H1 (cell line): ENCODE measurements around the gene INPP5F. TPM values are rescaled to one million over a fixed set of nuclear protein-coding genes. Genes with fewer than 3 reads are reported as not detected.

Experiments used
- BACH1 ChIP-seq: IDR thresholded peaks from 2 replicates; pipeline ENCODE4 v1.6.1; 2012; ENCODE audit warnings: low read length, improper control_type of control experiment
- CTBP2 ChIP-seq: IDR thresholded peaks from 2 replicates; pipeline ENCODE4 v1.7.0; 2011; ENCODE audit warnings: borderline replicate concordance, mild to moderate bottlenecking, moderate library complexity, mixed read lengths, low read length; ENCODE audit not compliant: insufficient read depth, insufficient read length
- EZH2 ChIP-seq: fragments of 200-600 bp; sonication (generic); IDR thresholded peaks from 2 replicates; pipeline ENCODE4 v1.7.1; 2012; ENCODE audit warnings: low read depth, mild to moderate bottlenecking, moderate library complexity, low read length, inconsistent platforms; ENCODE audit not compliant: severe bottlenecking
- KDM5A ChIP-seq: fragments of 200-600 bp; IDR thresholded peaks from 2 replicates; pipeline ENCODE4 v1.7.1; 2012; ENCODE audit warnings: mild to moderate bottlenecking, low read length, inconsistent platforms, mixed read lengths
- RBBP5 ChIP-seq: IDR thresholded peaks from 2 replicates; pipeline ENCODE4 v1.7.1; 2012; ENCODE audit warnings: low read depth, mild to moderate bottlenecking, inconsistent platforms, low read length, moderate library complexity, borderline replicate concordance
- SAP30 ChIP-seq: fragments of 300-600 bp; sonication (generic); IDR thresholded peaks from 2 replicates; pipeline ENCODE4 v1.7.1; 2012; ENCODE audit warnings: low read length, moderate library complexity, mild to moderate bottlenecking, inconsistent platforms; ENCODE audit not compliant: insufficient read depth, insufficient replicate concordance
- SIN3A ChIP-seq, 2 experiments: IDR thresholded peaks in 1 of 2; conservative IDR thresholded peaks in 1 of 2; 2 replicates each; pipeline ENCODE4 v1.6.1; 2011 to 2012; ENCODE audit warnings: low read length in 2 of 2, improper control_type of control experiment in 1 of 2, low read depth in 1 of 2, mild to moderate bottlenecking in 1 of 2
- SRF ChIP-seq: IDR thresholded peaks from 2 replicates; pipeline ENCODE4 v1.6.1; 2011; ENCODE audit warnings: mild to moderate bottlenecking, low read depth, low read length, moderate library complexity
- TBP ChIP-seq: IDR thresholded peaks from 2 replicates; pipeline ENCODE4 v1.6.1; 2011; ENCODE audit warnings: low read depth, low read length, improper control_type of control experiment
- polyA plus RNA-seq, 7 experiments: library from polyadenylated mRNA; depleted of rRNA in 3 of 7; stranded (reverse) in 5 of 7; unstranded in 2 of 7; fragments of >200 nt in 5 of 7; fragments of 200-250 nt in 2 of 7; gene quantifications; 1 replicate in 5 of 7; 2 replicates in 1 of 7; 4 replicates in 1 of 7; pipeline versions ENCODE4 v1.2.1 to v1.2.3, GENCODE V29; 2011 to 2013; ENCODE audit warnings: missing spikeins in 2 of 7, mixed read lengths in 2 of 7
- total RNA-seq: library from RNA; stranded (reverse); fragmentation: NEBNext Ultra II Directional; extraction: Animal tissue kit (Norgen Biotek cat#: 25700); gene quantifications from 2 replicates; pipeline ENCODE4 v1.2.1, GENCODE V29; 2021
- TF ChIP-seq, protein P1 (sequence below): fragments of 300-600 bp; sonication (generic); IDR thresholded peaks from 2 replicates; pipeline ENCODE4 v1.7.1; 2012; ENCODE audit warnings: low read length, moderate library complexity, mild to moderate bottlenecking, inconsistent platforms; ENCODE audit not compliant: insufficient replicate concordance

Gene INPP5F
- total and polyA plus RNA-seq, 2 of the 8 experiments (the other 6 are each of a cell fraction or from before 2014, with no cell fraction given), result 50.1 to 101 TPM

DNA sequence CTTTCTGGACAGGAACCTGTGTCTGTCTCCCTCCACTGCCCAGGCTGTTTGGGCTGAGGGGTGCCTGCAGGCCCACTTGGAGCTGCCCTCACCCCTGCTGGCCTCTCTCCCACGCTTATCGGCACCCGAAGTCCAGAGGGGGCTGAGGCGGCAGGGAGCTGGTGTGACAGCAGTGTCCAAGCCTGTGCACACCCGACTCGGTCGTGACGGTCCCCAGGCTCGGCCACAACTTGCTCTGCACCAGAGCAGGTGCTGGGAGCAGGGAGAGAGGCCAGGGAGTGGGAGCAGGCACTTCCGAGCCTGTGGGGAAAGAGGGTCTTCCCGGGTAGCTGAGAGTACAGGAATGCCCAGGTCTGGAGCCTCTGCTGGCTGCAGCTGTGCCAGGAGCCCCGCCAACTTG lies 23.0 kb downstream of the INPP5F start (continued):
- no peak for TF ChIP-seq RBBP5
- TF ChIP-seq SAP30, result no peak
- no peak for TF ChIP-seq SIN3A (conservative IDR thresholded peaks at IDR 0.05 in 1 of 2, IDR thresholded peaks at IDR 0.05 in 1 of 2; ENCODE audit: low read depth in 1 of 2, low read length in 2 of 2)
- TF ChIP-seq CTBP2, result no peak
- TF ChIP-seq EZH2, result no peak
- no peak for TF ChIP-seq KDM5A
- no peak for TF ChIP-seq TBP
- TF ChIP-seq SRF, result no peak
- TF ChIP-seq BACH1, result no peak
- TF ChIP-seq, protein P1, sequence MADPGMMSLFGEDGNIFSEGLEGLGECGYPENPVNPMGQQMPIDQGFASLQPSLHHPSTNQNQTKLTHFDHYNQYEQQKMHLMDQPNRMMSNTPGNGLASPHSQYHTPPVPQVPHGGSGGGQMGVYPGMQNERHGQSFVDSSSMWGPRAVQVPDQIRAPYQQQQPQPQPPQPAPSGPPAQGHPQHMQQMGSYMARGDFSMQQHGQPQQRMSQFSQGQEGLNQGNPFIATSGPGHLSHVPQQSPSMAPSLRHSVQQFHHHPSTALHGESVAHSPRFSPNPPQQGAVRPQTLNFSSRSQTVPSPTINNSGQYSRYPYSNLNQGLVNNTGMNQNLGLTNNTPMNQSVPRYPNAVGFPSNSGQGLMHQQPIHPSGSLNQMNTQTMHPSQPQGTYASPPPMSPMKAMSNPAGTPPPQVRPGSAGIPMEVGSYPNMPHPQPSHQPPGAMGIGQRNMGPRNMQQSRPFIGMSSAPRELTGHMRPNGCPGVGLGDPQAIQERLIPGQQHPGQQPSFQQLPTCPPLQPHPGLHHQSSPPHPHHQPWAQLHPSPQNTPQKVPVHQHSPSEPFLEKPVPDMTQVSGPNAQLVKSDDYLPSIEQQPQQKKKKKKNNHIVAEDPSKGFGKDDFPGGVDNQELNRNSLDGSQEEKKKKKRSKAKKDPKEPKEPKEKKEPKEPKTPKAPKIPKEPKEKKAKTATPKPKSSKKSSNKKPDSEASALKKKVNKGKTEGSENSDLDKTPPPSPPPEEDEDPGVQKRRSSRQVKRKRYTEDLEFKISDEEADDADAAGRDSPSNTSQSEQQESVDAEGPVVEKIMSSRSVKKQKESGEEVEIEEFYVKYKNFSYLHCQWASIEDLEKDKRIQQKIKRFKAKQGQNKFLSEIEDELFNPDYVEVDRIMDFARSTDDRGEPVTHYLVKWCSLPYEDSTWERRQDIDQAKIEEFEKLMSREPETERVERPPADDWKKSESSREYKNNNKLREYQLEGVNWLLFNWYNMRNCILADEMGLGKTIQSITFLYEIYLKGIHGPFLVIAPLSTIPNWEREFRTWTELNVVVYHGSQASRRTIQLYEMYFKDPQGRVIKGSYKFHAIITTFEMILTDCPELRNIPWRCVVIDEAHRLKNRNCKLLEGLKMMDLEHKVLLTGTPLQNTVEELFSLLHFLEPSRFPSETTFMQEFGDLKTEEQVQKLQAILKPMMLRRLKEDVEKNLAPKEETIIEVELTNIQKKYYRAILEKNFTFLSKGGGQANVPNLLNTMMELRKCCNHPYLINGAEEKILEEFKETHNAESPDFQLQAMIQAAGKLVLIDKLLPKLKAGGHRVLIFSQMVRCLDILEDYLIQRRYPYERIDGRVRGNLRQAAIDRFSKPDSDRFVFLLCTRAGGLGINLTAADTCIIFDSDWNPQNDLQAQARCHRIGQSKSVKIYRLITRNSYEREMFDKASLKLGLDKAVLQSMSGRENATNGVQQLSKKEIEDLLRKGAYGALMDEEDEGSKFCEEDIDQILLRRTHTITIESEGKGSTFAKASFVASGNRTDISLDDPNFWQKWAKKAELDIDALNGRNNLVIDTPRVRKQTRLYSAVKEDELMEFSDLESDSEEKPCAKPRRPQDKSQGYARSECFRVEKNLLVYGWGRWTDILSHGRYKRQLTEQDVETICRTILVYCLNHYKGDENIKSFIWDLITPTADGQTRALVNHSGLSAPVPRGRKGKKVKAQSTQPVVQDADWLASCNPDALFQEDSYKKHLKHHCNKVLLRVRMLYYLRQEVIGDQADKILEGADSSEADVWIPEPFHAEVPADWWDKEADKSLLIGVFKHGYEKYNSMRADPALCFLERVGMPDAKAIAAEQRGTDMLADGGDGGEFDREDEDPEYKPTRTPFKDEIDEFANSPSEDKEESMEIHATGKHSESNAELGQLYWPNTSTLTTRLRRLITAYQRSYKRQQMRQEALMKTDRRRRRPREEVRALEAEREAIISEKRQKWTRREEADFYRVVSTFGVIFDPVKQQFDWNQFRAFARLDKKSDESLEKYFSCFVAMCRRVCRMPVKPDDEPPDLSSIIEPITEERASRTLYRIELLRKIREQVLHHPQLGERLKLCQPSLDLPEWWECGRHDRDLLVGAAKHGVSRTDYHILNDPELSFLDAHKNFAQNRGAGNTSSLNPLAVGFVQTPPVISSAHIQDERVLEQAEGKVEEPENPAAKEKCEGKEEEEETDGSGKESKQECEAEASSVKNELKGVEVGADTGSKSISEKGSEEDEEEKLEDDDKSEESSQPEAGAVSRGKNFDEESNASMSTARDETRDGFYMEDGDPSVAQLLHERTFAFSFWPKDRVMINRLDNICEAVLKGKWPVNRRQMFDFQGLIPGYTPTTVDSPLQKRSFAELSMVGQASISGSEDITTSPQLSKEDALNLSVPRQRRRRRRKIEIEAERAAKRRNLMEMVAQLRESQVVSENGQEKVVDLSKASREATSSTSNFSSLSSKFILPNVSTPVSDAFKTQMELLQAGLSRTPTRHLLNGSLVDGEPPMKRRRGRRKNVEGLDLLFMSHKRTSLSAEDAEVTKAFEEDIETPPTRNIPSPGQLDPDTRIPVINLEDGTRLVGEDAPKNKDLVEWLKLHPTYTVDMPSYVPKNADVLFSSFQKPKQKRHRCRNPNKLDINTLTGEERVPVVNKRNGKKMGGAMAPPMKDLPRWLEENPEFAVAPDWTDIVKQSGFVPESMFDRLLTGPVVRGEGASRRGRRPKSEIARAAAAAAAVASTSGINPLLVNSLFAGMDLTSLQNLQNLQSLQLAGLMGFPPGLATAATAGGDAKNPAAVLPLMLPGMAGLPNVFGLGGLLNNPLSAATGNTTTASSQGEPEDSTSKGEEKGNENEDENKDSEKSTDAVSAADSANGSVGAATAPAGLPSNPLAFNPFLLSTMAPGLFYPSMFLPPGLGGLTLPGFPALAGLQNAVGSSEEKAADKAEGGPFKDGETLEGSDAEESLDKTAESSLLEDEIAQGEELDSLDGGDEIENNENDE, result no peak
